Measurements from ENCODE around the gene GTF3C2. TPM values are rescaled to one million over a fixed set of nuclear protein-coding genes. Genes with fewer than 3 reads are reported as not detected.

The GTF3C2 gene
- total and polyA plus RNA-seq, 2 of the 4 experiments (the other 2 are of a cell fraction), result 25.5 to 36.9 TPM

DNA sequence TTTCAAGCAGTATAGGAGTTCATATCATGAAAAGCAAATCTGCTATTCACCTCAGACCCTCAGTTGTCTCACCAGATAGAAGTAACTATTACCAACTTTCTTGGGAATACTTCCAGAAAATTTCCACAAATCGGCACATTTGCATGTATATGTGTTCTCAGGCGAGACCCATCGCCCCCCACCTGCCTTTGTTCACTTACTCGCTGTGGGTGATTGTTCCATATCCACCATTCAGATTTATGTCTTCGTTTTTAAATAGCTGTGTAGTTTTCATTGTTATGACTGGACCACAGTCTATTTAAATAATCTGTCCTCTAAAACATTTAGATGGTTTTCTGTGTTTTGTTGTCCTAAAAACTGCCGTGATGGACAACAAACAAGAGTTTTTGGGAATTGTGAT is 71.1 kb downstream of the GTF3C2 start:
- H2AFZ ChIP-seq (replicated peaks; ENCODE audit: low read length, poor library complexity), result no peak overlapping the region
- peaks cover 10% of the 10 kb centered on the region; the same call in 1 of the 2 replicates for H3K27me3 ChIP-seq (ENCODE audit: control insufficient read depth, insufficient read depth, low read length)
- H3K27ac ChIP-seq (ENCODE audit: insufficient read depth, low read length), result no peak overlapping the region
- DNase-seq (no peak), ATAC-seq (ENCODE audit: low read depth) (no peak)
- H3K4me3 ChIP-seq (ENCODE audit: insufficient read depth, low read depth, low read length), result no peak overlapping the region
- H2AK9ac ChIP-seq (replicated peaks; ENCODE audit: low read depth, low read length, poor library complexity), result no peak overlapping the region
- H3K4me2 ChIP-seq (ENCODE audit: low read depth, low read length), result no peak overlapping the region
- peaks cover 20% of the 10 kb centered on the region for H3K4me1 ChIP-seq (ENCODE audit: control insufficient read depth, insufficient read depth, low read length)
- peaks cover 14% of the 10 kb centered on the region for H3K9me1 ChIP-seq (ENCODE audit: insufficient read depth, low read length)
- intact Hi-C loops (cut with micrococcal nuclease), result no loop called here
- no peak overlapping the region for H3K23ac ChIP-seq (ENCODE audit: low read depth, low read length)
- no peaks in the 10 kb centered on the region for H4K20me1 ChIP-seq (ENCODE audit: insufficient read depth, low read length)
- H3K36me3 ChIP-seq (ENCODE audit: control insufficient read depth, insufficient read depth, low read length), result no peaks in the 10 kb centered on the region
- no peak for TF ChIP-seq MAZ (IDR thresholded peaks at IDR 0.05; ENCODE audit: borderline replicate concordance, low read depth, low read length)
- H3K14ac ChIP-seq (replicated peaks; ENCODE audit: low read depth, low read length), result no peak overlapping the region
- in situ Hi-C loops (cut with MboI; ENCODE audit: low sequenced_read_pairs), result no loop called here
- H2BK120ac ChIP-seq (ENCODE audit: low read depth, low read length), result no peak overlapping the region
- no peak overlapping the region for H3K56ac ChIP-seq (ENCODE audit: extremely low read depth, insufficient read depth, low read length)
- POLR2A ChIA-PET (ENCODE audit: unreplicated experiment), result no interaction called here
- CTCF ChIA-PET, result no interaction called here
- no peak overlapping the region for H3K4ac ChIP-seq (ENCODE audit: low read depth, low read length)
- WGBS, 2 experiments (ENCODE audit: extremely low coverage in 2 of 2, insufficient read length in 1 of 2), result no CpG with 5 or more reads among the region's 6 CpGs
- dilution Hi-C loops (cut with HindIII; ENCODE audit: low sequenced_read_pairs, unreplicated experiment), result no loop called here
- no peak overlapping the region for H4K5ac ChIP-seq (ENCODE audit: low read depth, low read length)
- H2BK5ac ChIP-seq (ENCODE audit: low read depth, low read length, poor library complexity, severe bottlenecking), result no peak overlapping the region
- no peak overlapping the region for H3K18ac ChIP-seq (ENCODE audit: low read depth, low read length)
- H2AK5ac ChIP-seq (ENCODE audit: low read depth, low read length), result no peak overlapping the region
- no peaks in the 10 kb centered on the region for H3K9me3 ChIP-seq (ENCODE audit: control insufficient read depth, insufficient read depth, low read length)
- no peak overlapping the region for H4K91ac ChIP-seq (ENCODE audit: insufficient read depth, low read depth, low read length)
- no peak overlapping the region for H2BK15ac ChIP-seq (ENCODE audit: low read depth, low read length)
- BruUV-seq (replicated peaks), result no TSS peak
- no peak overlapping the region for H4K8ac ChIP-seq (ENCODE audit: low read depth in 2 of 2, low read length in 2 of 2)
- H2BK20ac ChIP-seq (ENCODE audit: low read depth, low read length), result no peak overlapping the region
- H3K9ac ChIP-seq (ENCODE audit: low read depth, low read length), result no peak overlapping the region
- H3K79me1 ChIP-seq (ENCODE audit: low read depth in 1 of 2, low read length in 2 of 2), result no peaks in the 10 kb centered on the region

Data from IMR-90 (cell line).